ENCODE data around the gene CTDNEP1. TPM values are rescaled to one million over a fixed set of nuclear protein-coding genes. Genes with fewer than 3 reads are reported as not detected.

CTDNEP1 gene
- 43.4 TPM for total RNA-seq
- polyA plus RNA-seq (ENCODE audit: insufficient read depth in 1 of 8, insufficient read length in 8 of 8, low replicate concordance in 1 of 8): 100 to 1,000 TPM; 152 to 181 (median 165) TPM
- long read RNA-seq, donor 1, transcript CTDNEP1-210 (8 exons, 1,708 nt): major isoform, 33 of 50 reads
- long read RNA-seq, donor 1, partial matches to known transcripts: 16 of 50 reads
- long read RNA-seq, donor 1, other reads (novel, unspliced or antisense): 0 of 50 reads
- long read RNA-seq, donor 2, transcript CTDNEP1-210 (8 exons, 1,708 nt): major isoform, 5 of 6 reads
- long read RNA-seq, donor 2, partial matches to known transcripts: 0 of 6 reads
- long read RNA-seq, donor 2, other reads (novel, unspliced or antisense): 0 of 6 reads
- long read RNA-seq, donor 3, transcript CTDNEP1-210 (8 exons, 1,708 nt): major isoform, 69 of 82 reads
- long read RNA-seq, donor 3, partial matches to known transcripts: 10 of 82 reads
- long read RNA-seq, donor 3, other reads (novel, unspliced or antisense): 0 of 82 reads
- long read RNA-seq, donor 4, transcript CTDNEP1-204 (2 exons, 393 nt): minor isoform, 5 of 38 reads
- long read RNA-seq, donor 4, transcript CTDNEP1-210 (8 exons, 1,708 nt): major isoform, 17 of 38 reads
- long read RNA-seq, donor 4, partial matches to known transcripts: 14 of 38 reads
- long read RNA-seq, donor 4, other reads (novel, unspliced or antisense): 0 of 38 reads
- long read RNA-seq, donor 5, transcript CTDNEP1-210 (8 exons, 1,708 nt): major isoform, 89 of 150 reads
- long read RNA-seq, donor 5, partial matches to known transcripts: 60 of 150 reads
- long read RNA-seq, donor 5, other reads (novel, unspliced or antisense): 0 of 150 reads
- long read RNA-seq, donor 6, transcript CTDNEP1-210 (8 exons, 1,708 nt): major isoform, 50 of 76 reads
- long read RNA-seq, donor 6, transcript CTDNEP1-204 (2 exons, 393 nt): minor isoform, 5 of 76 reads
- long read RNA-seq, donor 6, partial matches to known transcripts: 21 of 76 reads
- long read RNA-seq, donor 6, other reads (novel, unspliced or antisense): 0 of 76 reads
- long read RNA-seq, donor 7, transcript CTDNEP1-210 (8 exons, 1,708 nt): major isoform, 34 of 49 reads
- long read RNA-seq, donor 7, partial matches to known transcripts: 14 of 49 reads
- long read RNA-seq, donor 7, other reads (novel, unspliced or antisense): 0 of 49 reads
- long read RNA-seq, donor 8, transcript CTDNEP1-210 (8 exons, 1,708 nt): major isoform, 30 of 40 reads
- long read RNA-seq, donor 8, partial matches to known transcripts: 6 of 40 reads
- long read RNA-seq, donor 8, other reads (novel, unspliced or antisense): 0 of 40 reads
- long read RNA-seq, donor 9, transcript CTDNEP1-210 (8 exons, 1,708 nt): major isoform, 32 of 52 reads
- long read RNA-seq, donor 9, partial matches to known transcripts: 18 of 52 reads
- long read RNA-seq, donor 9, other reads (novel, unspliced or antisense): 0 of 52 reads
- long read RNA-seq, donor 10, transcript CTDNEP1-204 (2 exons, 393 nt): minor isoform, 6 of 157 reads
- long read RNA-seq, donor 10, transcript CTDNEP1-210 (8 exons, 1,708 nt): major isoform, 46 of 157 reads
- long read RNA-seq, donor 10, partial matches to known transcripts: 104 of 157 reads
- long read RNA-seq, donor 10, other reads (novel, unspliced or antisense): 0 of 157 reads
- long read RNA-seq, donor 11, transcript CTDNEP1-210 (8 exons, 1,708 nt): major isoform, 38 of 65 reads
- long read RNA-seq, donor 11, partial matches to known transcripts: 24 of 65 reads
- long read RNA-seq, donor 11, other reads (novel, unspliced or antisense): 0 of 65 reads

- Histone ChIP-seq H3K27me3 (ENCODE audit: control insufficient read depth, insufficient read depth, low read length) (no peaks in the 10 kb centered on the region), H3K4me3 (ENCODE audit: low read length) (peak within 1 kb of the TSS; percentile 76), H3K27ac (ENCODE audit: low read length) (peak within 1 kb of the TSS; percentile 99), H3K9me3 (replicated peaks; ENCODE audit: control insufficient read depth, low read depth, low read length) (no peaks in the 10 kb centered on the region), H3K4me1 (ENCODE audit: control insufficient read depth, insufficient read depth, low read length) (peaks cover 28% of the 10 kb centered on the region), H3K36me3 (ENCODE audit: control insufficient read depth, insufficient read depth, low read length) (peaks cover 33% of the 10 kb centered on the region)
- DNase-seq: peak; percentile 100
- whole genome bisulfite sequencing (ENCODE audit: insufficient coverage): 0% methylated on average over 26 of the region's 41 CpGs
Observed at GRCh38 chr17:7251661-7252175, at the start of gene CTDNEP1. TSS of gene CTDNEP1 (minus strand) at chr17:7251734. CDS start at chr17:7251296, 438 bp downstream.

GRCh38 chr17:7296189-7296861 lies 44.8 kb upstream of the CTDNEP1 start:
- H3K36me3 ChIP-seq (ENCODE audit: control insufficient read depth, insufficient read depth, low read length): no peaks in the 10 kb centered on the region
- peak overlapping the region; percentile 51 for H3K27ac ChIP-seq (ENCODE audit: low read length)
- peaks cover 42% of the 10 kb centered on the region for H3K4me1 ChIP-seq (ENCODE audit: control insufficient read depth, insufficient read depth, low read length)
- H3K4me3 ChIP-seq (ENCODE audit: low read length): peak overlapping the region; percentile 1
- 4% methylated on average over 36 of the region's 51 CpGs for WGBS (ENCODE audit: insufficient coverage)
- H3K27me3 ChIP-seq (ENCODE audit: control insufficient read depth, insufficient read depth, low read length): peaks cover 59% of the 10 kb centered on the region
- H3K9me3 ChIP-seq (replicated peaks; ENCODE audit: control insufficient read depth, low read depth, low read length): no peaks in the 10 kb centered on the region
- peak; percentile 84 for DNase-seq

DNA sequence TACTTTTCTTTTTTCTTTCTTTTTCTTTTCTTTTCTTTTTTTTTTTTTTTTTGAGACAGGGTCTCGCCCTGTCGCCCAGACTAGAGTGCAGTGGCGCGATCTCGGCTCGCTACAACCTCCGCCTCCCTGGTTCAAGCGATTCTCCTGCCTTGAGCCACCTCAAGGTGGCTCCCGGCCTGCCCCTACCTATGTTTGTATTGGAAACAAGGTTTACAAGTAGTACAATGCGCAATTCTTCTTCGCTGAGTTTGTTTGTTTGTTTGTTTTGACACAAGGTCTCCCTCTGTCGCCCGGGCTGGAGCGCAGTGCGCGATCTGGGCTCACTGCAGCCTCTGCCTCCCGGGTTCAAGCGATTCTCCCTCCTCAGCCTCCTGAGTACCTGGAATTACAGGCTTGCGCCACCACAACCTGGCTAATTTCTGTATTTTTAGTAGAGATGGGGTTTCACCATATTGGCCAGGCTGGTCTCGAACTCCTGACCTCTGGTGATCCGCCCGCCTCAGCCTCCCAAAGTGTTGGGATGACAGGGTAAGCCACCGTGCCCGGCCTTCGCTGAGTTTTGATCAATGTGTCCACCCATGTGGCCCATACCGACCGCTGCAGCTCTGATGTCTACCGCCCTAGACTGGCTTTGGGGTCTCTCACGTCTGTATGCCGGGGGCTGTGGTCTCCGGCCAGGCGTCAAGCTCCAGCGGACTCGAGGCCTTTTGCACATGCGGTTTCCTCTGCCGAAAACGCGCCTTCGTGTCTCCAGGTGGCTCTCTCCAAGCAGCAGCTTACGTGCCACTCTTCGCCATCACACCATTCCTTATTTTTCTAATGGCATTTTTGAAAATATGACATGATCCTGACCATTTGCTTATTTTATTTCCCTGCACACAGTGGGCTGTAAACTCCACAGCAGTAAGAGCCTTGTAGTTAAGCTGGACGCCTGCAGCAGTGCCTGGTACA lies 44.0 kb upstream of the CTDNEP1 start:
- DNase-seq: no peak
- no peaks in the 10 kb centered on the region for H3K9me3 ChIP-seq (replicated peaks; ENCODE audit: control insufficient read depth, low read depth, low read length)
- peaks cover 67% of the 10 kb centered on the region for H3K27me3 ChIP-seq (ENCODE audit: control insufficient read depth, insufficient read depth, low read length)
- no peak overlapping the region for H3K27ac ChIP-seq (ENCODE audit: low read length)
- H3K4me1 ChIP-seq (ENCODE audit: control insufficient read depth, insufficient read depth, low read length): peaks cover 44% of the 10 kb centered on the region
- no peaks in the 10 kb centered on the region for H3K36me3 ChIP-seq (ENCODE audit: control insufficient read depth, insufficient read depth, low read length)
- no peak overlapping the region for H3K4me3 ChIP-seq (ENCODE audit: low read length)
- 61% methylated on average over 26 of the region's 42 CpGs for WGBS (ENCODE audit: insufficient coverage)

DNA sequence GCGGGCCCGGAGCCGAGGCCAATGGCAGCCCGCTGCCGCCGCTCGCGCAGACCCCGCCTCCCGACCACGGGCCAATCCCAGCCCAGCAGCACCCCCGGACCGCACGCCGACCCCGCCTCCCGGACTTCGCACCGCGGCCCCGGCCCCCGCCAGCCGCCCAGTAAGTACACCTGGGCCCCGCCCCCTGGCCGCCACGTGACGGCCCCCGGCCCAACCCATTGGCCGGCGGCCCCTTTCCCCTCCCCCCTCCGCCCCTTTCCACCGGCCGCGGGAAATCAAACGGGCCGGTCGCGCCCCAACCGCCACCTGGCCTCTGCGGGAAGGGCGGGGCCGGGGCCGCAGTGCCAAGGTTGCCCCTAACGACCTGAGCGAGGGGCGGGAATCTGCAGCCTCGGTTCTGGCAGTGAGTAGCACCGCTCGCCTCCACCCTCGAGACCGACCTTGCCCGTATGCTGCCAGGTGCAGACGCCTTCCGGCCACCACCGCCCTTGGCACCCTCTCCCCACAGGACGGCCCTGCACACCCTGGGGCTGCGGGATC lies 43.1 kb upstream of the CTDNEP1 start, which contains the start of gene YBX2:
YBX2 (minus strand) TSS at position 26 of the 540 bp plus-strand sequence. CDS start 139 bp downstream, outside the sequence.
- peaks cover 44% of the 10 kb centered on the region for H3K4me1 ChIP-seq (ENCODE audit: control insufficient read depth, insufficient read depth, low read length)
- under 1% methylated on average over 53 of the region's 57 CpGs for WGBS (ENCODE audit: insufficient coverage)

GRCh38 chr17:7293816-7294613 lies 42.5 kb upstream of the CTDNEP1 start:
- H3K4me1 ChIP-seq (ENCODE audit: control insufficient read depth, insufficient read depth, low read length): peaks cover 44% of the 10 kb centered on the region
- 2% methylated on average over 75 of the region's 75 CpGs for WGBS (ENCODE audit: insufficient coverage)
- no peak overlapping the region for H3K4me3 ChIP-seq (ENCODE audit: low read length)
- no peak overlapping the region for H3K27ac ChIP-seq (ENCODE audit: low read length)
- peaks cover 77% of the 10 kb centered on the region for H3K27me3 ChIP-seq (ENCODE audit: control insufficient read depth, insufficient read depth, low read length)
- DNase-seq: no peak
- H3K36me3 ChIP-seq (ENCODE audit: control insufficient read depth, insufficient read depth, low read length): no peaks in the 10 kb centered on the region
- no peaks in the 10 kb centered on the region for H3K9me3 ChIP-seq (replicated peaks; ENCODE audit: control insufficient read depth, low read depth, low read length)

More for the DNA sequence above, 43.1 kb upstream of the CTDNEP1 start, which contains the start of gene YBX2:
- no peaks in the 10 kb centered on the region for H3K9me3 ChIP-seq (replicated peaks; ENCODE audit: control insufficient read depth, low read depth, low read length)
- H3K4me3 ChIP-seq (ENCODE audit: low read length): peak within 1 kb of the TSS; percentile 8
- peak within 1 kb of the TSS; percentile 65 for H3K27ac ChIP-seq (ENCODE audit: low read length)
- no peaks in the 10 kb centered on the region for H3K36me3 ChIP-seq (ENCODE audit: control insufficient read depth, insufficient read depth, low read length)
- DNase-seq: peak; percentile 46
- H3K27me3 ChIP-seq (ENCODE audit: control insufficient read depth, insufficient read depth, low read length): peaks cover 73% of the 10 kb centered on the region

GRCh38 chr17:7293159-7293558 lies 41.6 kb upstream of the CTDNEP1 start:
- Histone ChIP-seq H3K27ac (ENCODE audit: low read length) (peak overlapping the region; percentile 65), H3K9me3 (replicated peaks; ENCODE audit: control insufficient read depth, low read depth, low read length) (no peaks in the 10 kb centered on the region), H3K36me3 (ENCODE audit: control insufficient read depth, insufficient read depth, low read length) (no peaks in the 10 kb centered on the region), H3K4me3 (ENCODE audit: low read length) (no peak overlapping the region), H3K4me1 (ENCODE audit: control insufficient read depth, insufficient read depth, low read length) (peaks cover 44% of the 10 kb centered on the region), H3K27me3 (ENCODE audit: control insufficient read depth, insufficient read depth, low read length) (peaks cover 79% of the 10 kb centered on the region)
- no peak for DNase-seq
- 84% methylated on average over 7 of the region's 11 CpGs for WGBS (ENCODE audit: insufficient coverage)

GRCh38 chr17:7292729-7293128 lies 41.2 kb upstream of the CTDNEP1 start:
- peak; percentile 36 for DNase-seq
- no peaks in the 10 kb centered on the region for H3K36me3 ChIP-seq (ENCODE audit: control insufficient read depth, insufficient read depth, low read length)
- no peak overlapping the region for H3K4me3 ChIP-seq (ENCODE audit: low read length)
- peaks cover 77% of the 10 kb centered on the region for H3K27me3 ChIP-seq (ENCODE audit: control insufficient read depth, insufficient read depth, low read length)
- peak overlapping the region; percentile 65 for H3K27ac ChIP-seq (ENCODE audit: low read length)
- no peaks in the 10 kb centered on the region for H3K9me3 ChIP-seq (replicated peaks; ENCODE audit: control insufficient read depth, low read depth, low read length)
- no CpG with 5 or more reads among the region's 6 CpGs for WGBS (ENCODE audit: insufficient coverage)
- H3K4me1 ChIP-seq (ENCODE audit: control insufficient read depth, insufficient read depth, low read length): peaks cover 44% of the 10 kb centered on the region
